GM21528 (cell line): Measurements from ENCODE around the gene GRM5.
"Not testable (repeated sequence)": the region's sequence is repeated elsewhere in the genome, so short reads cannot be mapped to it uniquely, and the experiment has no call there.

ENCODE experiments used
- ATAC-seq: cut with Tn5 transposase; IDR thresholded peaks from one replicate; pipeline ENCODE4 v1.9.1; 2021; ENCODE audit warnings: mild to moderate bottlenecking, moderate library complexity; ENCODE audit not compliant: unreplicated experiment, low FRiP score

GRM5 gene

DNA sequence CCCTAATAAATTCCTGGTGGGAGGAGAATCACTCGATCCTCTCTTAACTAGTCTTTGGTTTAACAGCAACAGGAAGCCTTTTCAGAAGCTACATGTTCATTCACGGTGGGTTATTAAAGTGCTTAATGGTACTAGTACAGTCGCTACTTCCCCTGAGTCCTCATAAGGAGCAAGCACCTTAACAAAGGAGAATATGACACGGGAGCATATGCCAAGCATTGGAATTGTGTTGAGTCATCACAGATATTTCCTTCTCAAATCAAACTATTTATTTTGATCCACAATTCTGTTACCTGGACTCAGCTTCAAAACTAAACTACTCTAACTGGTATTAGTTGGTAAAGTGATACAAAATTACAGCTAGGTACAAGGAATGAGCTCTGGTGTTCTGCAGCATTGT is 550.8 kb downstream of the GRM5 start:
- ATAC-seq, result no peak

DNA sequence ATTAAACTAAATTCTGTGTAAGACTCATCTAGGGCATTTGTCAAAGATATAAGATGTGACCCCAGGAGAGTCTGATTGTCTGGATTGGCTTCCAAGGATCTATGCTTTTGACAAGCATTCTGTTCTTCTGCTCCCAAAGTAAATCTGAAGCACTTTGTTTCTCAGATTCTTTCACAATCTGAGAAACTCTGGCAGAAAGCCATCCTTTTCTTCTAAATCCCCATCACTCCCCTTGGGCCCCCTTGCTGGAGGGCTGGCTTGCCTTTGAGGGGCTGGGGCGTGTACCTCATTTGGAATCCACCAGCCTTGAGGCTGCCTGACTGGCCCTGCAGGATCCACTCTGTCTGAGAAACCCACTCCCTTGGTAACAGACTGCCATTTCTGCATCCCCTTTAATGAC is 554.8 kb downstream of the GRM5 start:
- no peak for ATAC-seq

DNA sequence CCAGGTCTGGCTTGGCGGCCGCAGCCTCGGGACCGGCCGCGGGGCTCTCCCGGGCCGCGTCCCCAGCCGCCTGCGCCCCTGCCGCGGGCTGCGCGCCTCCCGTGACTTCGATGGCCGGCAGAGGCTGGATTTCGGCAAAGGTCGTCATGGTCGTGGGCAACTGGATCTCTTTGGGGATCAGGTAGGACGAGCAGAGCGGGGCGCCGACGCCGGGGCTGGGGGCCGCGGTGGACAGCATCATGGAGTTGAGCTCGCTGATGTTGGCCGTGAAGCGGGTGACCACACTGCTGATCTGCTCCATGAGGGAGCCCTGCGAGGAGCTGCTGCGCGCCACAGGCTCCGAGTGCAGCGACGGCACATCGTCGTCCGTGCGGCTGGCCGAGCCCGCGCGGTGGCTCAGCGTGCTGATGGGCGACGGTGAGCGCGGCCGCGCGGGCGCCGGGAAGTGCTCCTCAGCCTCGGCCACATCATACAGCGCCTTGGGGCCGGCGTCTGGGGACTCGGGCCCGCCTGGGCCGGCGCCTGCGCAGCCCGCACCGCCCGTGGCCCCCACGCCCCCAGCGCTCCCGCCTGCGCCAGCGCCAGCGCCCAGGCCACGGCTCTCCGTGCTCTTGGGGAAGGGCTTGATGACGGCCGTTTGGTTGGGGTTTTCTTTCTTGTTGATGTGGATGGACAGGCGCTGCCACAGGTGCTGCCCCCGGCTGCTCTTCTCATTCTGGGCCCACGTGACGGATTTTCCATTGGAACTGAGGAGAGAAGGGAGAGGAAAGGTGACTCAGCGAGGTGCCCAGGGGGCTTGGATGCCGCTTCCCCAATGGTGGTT is 556.8 kb downstream of the GRM5 start:
- ATAC-seq, result no peak

DNA sequence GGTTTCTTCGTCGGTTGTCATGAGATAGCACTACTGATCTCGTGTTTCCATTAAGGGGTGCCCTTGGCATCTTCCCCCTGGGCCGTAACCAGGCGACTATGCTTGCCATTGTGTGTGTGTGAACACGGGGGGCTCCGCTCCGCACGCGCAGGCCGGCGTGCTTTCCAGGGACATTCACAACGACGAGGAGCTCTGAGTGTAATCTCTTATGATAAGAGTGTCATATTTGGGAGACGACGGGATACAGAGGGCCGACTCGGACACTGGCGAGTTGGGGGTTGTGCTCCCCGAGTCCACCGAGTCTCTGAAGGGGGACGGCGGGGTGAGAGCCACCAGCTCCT is 557.4 kb downstream of the GRM5 start:
- ATAC-seq, result no peak

DNA sequence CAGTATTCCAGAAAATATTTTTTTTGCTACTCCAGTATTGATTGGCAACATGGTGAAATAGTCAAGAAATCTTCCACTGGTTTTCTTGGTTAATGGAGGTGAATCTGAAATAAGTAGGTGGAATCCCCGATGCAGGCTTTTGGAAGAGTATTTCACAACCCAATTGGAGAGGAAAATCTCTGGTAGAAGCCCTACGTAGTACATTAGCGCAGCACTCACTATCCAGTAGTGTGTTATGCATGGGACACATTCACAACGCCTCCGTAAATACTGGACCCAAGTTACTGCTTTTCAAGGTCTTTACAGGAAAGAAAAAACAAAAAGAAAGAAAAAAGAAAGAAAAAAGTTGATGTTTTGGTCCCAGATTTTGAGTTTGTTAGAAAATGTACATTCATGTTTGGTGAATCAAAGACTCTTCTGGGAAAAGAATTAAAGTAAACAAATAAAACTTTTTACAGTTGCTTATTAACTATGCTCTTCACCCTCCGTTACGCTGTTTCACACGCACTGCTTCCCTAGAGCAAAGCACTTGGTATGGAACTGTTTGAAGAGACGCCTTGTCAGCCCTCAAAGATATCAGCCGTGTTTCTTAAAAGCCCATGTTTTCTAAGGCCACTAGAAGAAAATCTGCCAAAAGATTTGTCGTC is 557.9 kb downstream of the GRM5 start:
- ATAC-seq, result no peak

DNA sequence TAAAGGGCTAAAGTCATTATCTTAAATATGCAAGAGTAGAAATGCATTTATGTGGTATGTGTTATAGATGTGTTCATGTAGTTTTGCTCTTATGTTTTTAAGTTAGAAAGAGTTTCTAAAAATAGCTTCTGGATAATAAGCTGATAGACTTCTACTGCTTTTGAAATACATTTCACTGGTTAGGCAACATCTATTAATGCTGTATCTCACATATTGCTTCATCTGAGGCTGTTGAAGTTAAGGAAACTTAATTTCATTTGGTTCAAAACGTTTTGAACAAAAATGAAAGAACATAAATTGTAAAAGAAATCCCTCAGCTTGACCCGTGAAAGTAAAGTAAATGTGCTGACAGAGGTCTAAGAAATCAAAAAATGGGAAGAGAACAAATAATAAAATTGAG is 564.2 kb downstream of the GRM5 start:
- ATAC-seq, result no peak

DNA sequence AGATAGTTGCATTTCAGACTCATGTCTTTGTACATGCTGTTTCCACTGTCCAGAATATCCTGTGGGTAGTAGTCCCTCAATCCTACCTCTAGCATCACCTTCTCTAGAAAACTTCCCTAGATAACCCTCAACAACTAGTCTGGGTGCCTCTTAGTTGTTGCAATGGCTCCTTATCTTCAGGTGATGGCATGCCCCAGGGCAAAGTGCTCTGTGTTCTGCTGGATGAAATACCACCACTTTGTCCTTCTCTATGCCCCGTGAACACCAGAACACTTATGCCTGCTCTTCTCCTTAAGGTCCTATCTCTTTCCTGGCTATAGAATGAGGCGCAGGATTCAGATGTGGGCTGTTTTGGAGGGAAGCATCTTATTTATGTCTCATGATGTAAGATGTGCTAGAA is 569.9 kb downstream of the GRM5 start:
- no peak for ATAC-seq

DNA sequence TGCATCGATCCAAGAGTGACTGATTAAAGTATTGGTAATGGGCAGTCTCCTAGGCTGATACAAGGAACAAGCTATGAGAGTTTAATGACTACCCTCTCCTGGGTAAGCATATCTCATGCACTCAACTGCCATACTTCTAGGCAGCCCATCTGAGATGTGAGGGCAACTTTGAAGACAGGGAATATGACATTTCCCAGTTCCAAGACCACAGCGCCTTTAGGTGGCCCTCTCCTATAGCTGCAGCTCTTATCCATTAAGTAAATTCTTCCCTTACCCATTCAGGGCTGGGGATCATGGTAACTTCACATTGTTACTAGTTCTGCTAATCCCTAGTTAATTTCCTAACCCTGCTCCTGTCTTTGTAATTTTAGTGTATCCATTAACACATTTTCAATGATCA is 570.9 kb downstream of the GRM5 start:
- no peak for ATAC-seq

DNA sequence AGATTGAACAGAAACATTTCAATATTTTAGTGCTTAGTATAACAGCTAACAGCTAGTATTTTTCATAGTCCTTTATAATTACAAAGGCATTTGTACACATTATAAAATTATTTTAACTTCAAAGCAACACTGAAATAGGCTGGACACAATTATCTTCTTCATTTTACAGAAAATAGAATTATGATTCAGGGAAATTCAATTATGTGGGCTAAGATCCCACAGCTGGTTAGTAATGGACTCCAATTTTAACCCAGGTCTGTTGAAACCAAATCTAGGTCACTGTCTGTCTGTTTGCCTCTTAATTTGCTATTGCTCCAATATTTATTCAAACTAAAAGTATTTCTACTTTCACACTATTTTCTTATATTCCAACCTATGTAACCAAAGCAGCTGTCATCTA is 574.1 kb downstream of the GRM5 start:
- no peak for ATAC-seq

DNA sequence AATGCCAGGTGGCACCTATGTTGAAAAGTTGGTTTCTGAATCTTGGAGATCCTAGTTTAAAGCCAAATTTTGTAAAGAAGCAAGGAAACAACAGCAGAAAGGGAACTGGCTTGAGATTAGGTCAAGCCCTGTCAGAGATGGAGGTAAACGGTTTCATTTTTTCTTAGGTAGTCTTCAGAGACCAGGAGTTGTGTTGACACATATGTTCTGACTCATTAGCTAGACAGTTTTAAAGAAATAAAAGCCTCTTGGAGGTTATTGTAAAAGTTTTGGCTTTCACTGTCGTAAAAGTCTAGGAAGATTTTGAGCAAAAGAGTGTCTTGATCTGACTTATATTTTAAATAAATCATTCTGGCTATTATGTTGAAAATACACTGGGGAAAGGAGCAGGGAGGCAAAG is 576.8 kb downstream of the GRM5 start:
- ATAC-seq, result no peak

DNA sequence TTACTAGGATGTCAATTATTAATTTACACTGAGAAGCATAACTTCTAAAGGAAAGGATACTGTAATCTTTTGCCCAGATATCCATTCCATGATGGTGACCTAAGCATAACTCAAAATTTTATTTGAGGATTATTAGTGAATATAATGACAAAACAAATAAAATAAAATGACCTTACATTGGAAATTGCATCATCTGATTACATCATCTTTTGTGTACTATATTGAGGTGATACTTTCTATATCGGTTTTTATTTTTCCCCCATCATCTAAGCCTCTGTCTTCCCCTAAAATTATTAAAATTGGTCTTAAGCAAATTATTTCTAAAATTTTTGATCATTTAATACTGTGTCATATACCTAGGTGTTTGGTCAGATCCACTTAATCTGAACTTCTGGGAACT is 578.1 kb downstream of the GRM5 start:
- ATAC-seq, result no peak

DNA sequence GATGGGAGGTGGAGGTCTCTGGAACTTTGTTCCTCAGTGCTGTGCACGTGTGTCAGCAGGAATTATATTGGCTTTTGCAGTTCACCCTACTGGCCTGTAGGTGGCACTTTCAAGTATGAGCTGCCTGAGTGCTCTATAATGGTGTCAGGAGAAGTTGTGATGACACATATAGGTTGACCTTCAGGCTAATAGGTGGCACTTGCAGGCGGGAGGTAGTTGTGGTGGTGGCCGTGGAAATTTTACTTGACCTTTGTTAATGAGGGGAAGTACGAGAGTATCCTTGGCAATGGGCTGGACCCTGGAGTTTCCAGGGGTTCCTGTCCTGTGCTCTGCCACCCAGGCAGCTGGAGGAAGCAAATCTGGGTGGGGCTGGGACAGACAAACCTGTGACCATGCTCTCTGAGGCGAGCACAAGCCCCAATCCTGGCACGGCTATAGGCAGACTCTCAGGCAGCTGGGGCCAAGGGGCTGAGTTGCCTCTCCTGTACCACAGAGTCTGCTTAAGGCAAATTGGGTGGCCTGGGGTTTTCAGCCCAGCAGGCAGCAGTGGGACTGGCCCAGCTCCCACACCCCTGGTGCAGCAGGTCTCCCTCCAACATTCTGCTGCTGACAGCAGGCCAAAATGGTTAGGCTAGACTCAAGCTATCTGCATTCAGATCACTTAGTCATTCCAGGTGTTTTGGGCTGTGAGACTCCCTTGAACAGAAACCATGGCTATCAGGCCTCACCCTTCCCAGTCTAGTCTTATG is 580.7 kb downstream of the GRM5 start:
- ATAC-seq, result peak; percentile 92

DNA sequence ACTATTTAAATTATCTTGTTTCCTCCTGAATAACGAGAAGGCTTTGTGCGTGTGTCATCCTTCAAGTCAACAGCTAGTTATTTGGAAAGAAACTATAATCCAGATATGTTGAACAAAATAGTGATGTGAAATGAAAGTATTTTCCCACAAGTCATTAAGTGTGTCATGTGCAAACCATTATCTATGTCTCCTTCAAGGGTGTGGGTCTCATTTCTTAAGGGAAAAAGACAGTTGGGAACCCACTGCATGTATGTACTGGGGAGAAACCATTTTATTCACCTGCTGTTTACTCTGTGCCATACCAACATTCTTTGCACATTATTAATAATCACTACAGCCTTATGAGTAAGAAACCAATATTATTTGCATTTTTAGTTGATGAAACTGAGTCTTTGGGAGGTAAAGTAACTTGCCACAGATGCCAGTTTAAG is 582.9 kb downstream of the GRM5 start:
- no peak for ATAC-seq

DNA sequence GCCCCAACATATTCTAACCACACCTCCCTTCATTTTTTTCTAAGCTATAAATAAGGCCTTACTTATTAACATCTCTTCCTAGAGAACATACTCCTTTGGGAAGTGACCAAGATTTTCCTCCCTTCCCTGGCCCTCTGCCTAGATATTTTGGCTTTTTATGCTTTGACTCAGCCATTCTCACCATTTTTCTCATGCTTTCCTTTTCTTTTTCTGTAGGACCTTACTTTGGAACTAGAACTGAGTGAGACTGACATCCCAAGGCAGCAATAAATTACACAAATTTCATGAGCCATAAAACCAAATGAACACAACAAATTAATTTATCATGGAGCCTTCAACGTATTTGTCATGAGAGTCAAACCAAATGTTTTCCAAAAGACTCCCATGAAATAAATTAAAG is 585.6 kb downstream of the GRM5 start:
- ATAC-seq, result no peak

DNA sequence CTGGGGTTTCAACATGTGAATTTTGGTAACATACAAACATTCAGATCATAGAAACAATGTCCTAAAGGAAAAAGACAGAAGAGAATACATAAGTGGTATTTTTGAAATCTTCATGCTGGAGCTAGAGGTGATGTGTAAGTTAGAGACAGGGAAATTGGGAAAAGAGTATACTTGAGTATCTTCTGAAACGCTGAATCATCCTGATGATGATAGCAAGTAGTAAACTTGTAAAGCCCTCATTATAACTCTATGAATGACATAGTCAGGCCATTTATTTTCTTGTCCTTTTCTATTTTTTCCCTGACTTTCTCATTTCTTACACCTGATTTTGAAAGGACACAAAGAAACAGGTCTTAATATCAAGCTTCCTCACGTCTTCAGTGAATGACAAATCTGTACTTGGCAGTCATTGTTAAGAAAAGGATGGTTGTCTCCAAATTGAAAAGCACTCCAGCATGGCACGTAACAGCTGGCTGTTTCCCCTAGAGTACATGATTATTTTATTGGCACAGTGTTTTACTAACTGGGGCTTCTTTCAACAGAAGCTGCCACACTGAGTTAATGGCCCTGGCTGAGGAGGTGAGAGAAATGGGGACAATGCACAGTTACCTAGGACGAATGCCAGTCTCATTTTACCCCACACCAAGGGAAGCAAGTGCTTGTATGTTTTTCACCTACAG is 587.5 kb downstream of the GRM5 start:
- ATAC-seq, result no peak

DNA sequence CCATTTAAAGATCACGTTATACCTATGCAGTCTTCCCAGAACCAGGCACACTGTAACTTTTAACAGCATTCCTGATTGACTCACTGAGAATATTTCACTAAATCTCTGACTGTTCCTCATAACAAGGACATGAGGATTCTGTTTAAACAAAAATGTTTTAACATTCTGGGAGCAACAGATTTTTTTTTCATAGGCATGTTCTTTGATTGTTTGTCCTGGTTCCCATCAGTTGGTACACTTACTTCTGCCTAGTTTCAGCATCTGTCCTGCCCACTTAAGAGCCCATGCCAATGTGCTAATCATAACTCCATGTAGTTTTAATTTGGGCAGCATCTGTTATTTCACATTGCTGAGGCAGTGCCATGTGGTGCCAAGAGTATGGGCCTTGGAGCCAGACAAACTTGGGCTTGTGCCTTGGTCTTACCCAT is 589.8 kb downstream of the GRM5 start:
- ATAC-seq, result no peak

DNA sequence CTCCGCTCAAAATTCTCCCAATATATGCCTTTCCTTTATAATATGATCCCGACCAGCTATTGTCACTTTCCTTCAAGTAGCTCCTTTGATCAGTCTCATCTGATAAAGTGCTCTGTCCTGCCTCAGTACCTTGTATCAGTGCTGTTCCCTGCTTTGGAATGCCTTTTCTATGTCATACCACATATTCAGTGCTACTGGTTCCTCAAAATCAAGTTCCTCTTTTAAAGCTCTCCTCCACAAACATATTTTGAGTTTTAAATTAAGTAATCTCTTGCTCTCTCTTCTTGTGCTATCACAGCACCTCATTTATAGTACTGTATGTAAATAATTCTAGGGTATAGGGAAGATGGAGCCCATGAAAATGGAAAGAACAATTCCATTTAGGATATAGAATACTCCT is 591.1 kb downstream of the GRM5 start:
- ATAC-seq, result no peak

DNA sequence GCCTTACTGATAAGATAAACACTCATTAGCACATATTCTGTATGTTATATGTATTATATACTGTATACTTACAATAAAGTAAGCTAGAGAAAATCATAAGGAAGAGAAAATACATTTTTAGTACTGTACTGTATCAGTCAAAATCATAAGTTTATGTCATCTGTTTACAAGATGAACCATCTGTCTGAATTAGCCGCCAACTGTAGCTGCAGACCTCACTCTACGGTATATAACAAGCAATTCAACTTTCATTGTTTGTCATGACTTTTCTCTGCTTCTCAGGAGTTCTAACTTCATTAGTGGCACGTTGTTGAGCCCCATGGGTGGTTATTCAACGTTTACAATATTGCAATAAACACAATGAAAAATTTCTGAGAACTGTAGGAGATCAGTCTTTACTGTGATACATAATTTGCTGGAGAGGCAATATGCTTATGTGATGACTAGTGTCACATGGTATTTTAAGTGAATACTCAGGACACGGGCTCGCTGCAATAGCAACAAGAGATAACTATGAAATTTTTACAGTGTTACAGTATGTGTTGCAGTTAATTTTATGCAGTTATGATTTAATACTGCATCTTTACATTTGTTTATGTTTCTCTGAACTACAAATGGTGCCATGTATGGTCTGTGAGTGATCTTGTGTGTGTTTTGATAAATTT is 596.1 kb downstream of the GRM5 start:
- no peak for ATAC-seq

DNA sequence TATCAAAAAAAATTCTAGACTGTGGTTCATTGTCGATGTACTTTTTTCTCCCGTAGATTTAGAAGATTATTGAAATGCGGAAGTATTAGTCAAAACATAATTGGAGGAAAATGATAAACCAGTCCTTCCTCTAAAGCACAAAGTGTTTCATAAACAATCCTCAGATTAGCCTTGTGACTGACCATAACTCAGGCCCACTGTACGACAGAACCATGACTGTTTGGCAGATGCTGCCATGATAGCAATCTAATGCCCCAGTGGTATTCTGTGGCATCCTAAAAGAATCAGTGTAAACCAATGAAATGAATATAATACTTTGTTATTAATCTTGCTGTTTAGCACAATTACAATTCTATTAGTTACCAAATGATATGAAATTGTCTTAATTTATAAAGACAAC is 601.3 kb downstream of the GRM5 start:
- ATAC-seq, result no peak

DNA sequence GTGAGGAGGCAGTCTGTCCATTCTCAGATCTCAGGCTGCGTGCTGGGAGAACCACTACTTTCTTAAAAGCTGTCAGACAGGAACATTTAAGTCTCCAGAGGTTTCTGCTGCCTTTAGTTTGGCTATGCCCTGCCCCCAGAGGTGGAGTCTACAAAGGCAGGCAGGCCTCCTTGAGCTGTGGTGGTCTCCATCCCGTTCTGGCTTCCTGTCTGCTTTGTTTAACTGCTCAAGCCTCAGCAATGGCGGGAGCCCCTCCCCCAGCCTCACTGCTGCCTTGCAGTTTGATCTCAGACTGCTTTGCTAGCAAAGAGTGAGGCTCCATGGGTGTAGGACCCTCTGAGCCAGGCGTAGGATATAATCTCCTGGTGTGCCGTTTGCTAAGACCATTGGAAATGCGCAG is 602.5 kb downstream of the GRM5 start:
- ATAC-seq, result not testable (repeated sequence)

DNA sequence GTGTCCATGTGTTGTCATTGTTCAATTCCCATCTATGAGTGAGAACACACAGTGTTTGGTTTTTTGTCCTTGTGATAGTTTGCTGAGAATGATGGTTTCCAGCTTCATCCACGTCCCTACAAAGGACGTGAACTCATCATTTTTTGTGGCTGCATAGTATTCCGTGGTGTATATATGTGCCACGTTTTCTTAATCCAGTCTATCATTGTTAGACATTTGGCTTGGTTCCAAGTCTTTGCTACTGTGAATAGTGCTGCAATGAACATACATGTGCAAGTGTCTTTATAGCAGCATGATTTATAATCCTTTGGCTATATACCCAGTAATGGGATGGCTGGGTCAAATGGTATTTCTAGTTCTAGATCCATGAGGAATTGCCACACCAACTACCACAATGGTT is 607.7 kb downstream of the GRM5 start:
- ATAC-seq, result not testable (repeated sequence)
